HG02571 (cell line): Measurements from ENCODE around the gene ISY1.
A peak's percentile ranks its signal among the peaks of the same experiment; 100 is the strongest.
"Not testable (repeated sequence)": the region's sequence is repeated elsewhere in the genome, so short reads cannot be mapped to it uniquely, and the experiment has no call there.

Experiments used
- ATAC-seq: cut with Tn5 transposase; IDR thresholded peaks from one replicate; pipeline ENCODE4 v1.9.1; 2021; ENCODE audit warnings: mild to moderate bottlenecking, moderate library complexity; ENCODE audit not compliant: unreplicated experiment

Gene ISY1

GRCh38 chr3:129121016-129121791, 39.7 kb downstream of the ISY1 start:
- ATAC-seq: peak; percentile 1

- ATAC-seq: peak; percentile 57
Measured at GRCh38 chr3:129120254-129121004, 40.4 kb downstream of the ISY1 start.

- no peak for ATAC-seq
Measured at GRCh38 chr3:129119365-129120100, 41.3 kb downstream of the ISY1 start.

GRCh38 chr3:129118745-129119144, 42.1 kb downstream of the ISY1 start:
- ATAC-seq: no peak

GRCh38 chr3:129117134-129117533, 43.7 kb downstream of the ISY1 start:
- no peak for ATAC-seq

- no peak for ATAC-seq
Measured at GRCh38 chr3:129116482-129116946, 44.3 kb downstream of the ISY1 start.

GRCh38 chr3:129114455-129114854, 46.4 kb downstream of the ISY1 start:
- no peak for ATAC-seq

GRCh38 chr3:129112308-129113052, 48.4 kb downstream of the ISY1 start:
- ATAC-seq: no peak

GRCh38 chr3:129111076-129111780, 49.6 kb downstream of the ISY1 start:
- ATAC-seq: not testable (repeated sequence)

GRCh38 chr3:129107793-129108192, 53.1 kb downstream of the ISY1 start:
- ATAC-seq: no peak

- no peak for ATAC-seq
Measured at GRCh38 chr3:129106866-129107565, 53.8 kb downstream of the ISY1 start.

GRCh38 chr3:129106320-129106719, 54.5 kb downstream of the ISY1 start:
- ATAC-seq: no peak

- no peak for ATAC-seq
Measured at GRCh38 chr3:129105862-129106261, 55.0 kb downstream of the ISY1 start.

GRCh38 chr3:129104498-129105079, 56.3 kb downstream of the ISY1 start:
- ATAC-seq: no peak

- no peak for ATAC-seq
Measured at GRCh38 chr3:129104051-129104450, 56.8 kb downstream of the ISY1 start.

- no peak for ATAC-seq
Measured at GRCh38 chr3:129103296-129103695, 57.6 kb downstream of the ISY1 start.

- no peak for ATAC-seq
Measured at GRCh38 chr3:129101370-129102138, 59.3 kb downstream of the ISY1 start.

- ATAC-seq: no peak
Measured at GRCh38 chr3:129100274-129100673, 60.6 kb downstream of the ISY1 start.
